SK-N-SH (cell line): ENCODE data around the gene EEA1. TPM values are rescaled to one million over a fixed set of nuclear protein-coding genes. Genes with fewer than 3 reads are reported as not detected.

Source experiments
- CTCF ChIA-PET: fragments of 300-600, 350-600 bp; formaldehyde crosslinking; extraction: SDS; loops from one replicate; lab custom pipeline; 2021; lab: Yijun Ruan, JAX
- POLR2A ChIA-PET: fragments of 350-600 bp; sonication (Branson Sonifier 250); formaldehyde crosslinking; extraction: SDS; loops from one replicate; lab custom pipeline; 2020; ENCODE audit warnings: antibody characterized with exemption, inconsistent platforms; lab: Yijun Ruan, JAX
- DNase-seq: peaks from one replicate; pipeline ENCODE4 v3.0.0; 2012
- H2AFZ ChIP-seq: fragments of 200-600 bp; sonication (generic); 2 replicates; pipeline ENCODE4 v1.8.1; 2016; ENCODE audit warnings: antibody characterized with exemption, mild to moderate bottlenecking, low read depth
- H3F3A ChIP-seq: fragments of 200-600 bp; sonication (generic); replicated peaks from 2 replicates; pipeline ENCODE3; 2016; ENCODE audit warnings: antibody characterized with exemption, mild to moderate bottlenecking; ENCODE audit not compliant: insufficient read depth
- H3K27ac ChIP-seq, 2 experiments: fragments of 200-500 bp in 1 of 2; fragments of 200-600 bp in 1 of 2; sonication (Bioruptor generic) in 1 of 2; sonication (generic), shearing (Covaris generic) in 1 of 2; 2 replicates each; pipeline versions ENCODE4 v1.5.1 to v1.6.1; 2014 to 2016; ENCODE audit warnings: low read depth in 2 of 2, inconsistent platforms in 1 of 2, low read length in 1 of 2, mild to moderate bottlenecking in 1 of 2, mixed read lengths in 1 of 2
- H3K27me3 ChIP-seq: fragments of 200-600 bp; sonication (generic), shearing (Covaris generic); 2 replicates; pipeline ENCODE4 v1.6.1; 2016; ENCODE audit warnings: mixed run types; ENCODE audit not compliant: insufficient read depth
- H3K36me3 ChIP-seq, 2 experiments: fragments of 200-500 bp in 1 of 2; fragments of 200-600 bp in 1 of 2; sonication (Bioruptor generic) in 1 of 2; sonication (generic) in 1 of 2; replicated peaks in 1 of 2; 2 replicates each; pipeline versions ENCODE3 to v1.5.1; 2014 to 2016; ENCODE audit warnings: low read length in 1 of 2, mild to moderate bottlenecking in 1 of 2; ENCODE audit not compliant: insufficient read depth in 2 of 2, control insufficient read depth in 1 of 2
- H3K4me1 ChIP-seq, 2 experiments: fragments of 200-500 bp in 1 of 2; fragments of 200-600 bp in 1 of 2; sonication (Bioruptor generic) in 1 of 2; sonication (generic), shearing (Covaris generic) in 1 of 2; 2 replicates each; pipeline versions ENCODE4 v1.5.1 to v1.6.1; 2014 to 2016; ENCODE audit warnings: low read depth in 1 of 2, low read length in 1 of 2, mixed run types in 1 of 2; ENCODE audit not compliant: insufficient read depth in 2 of 2, control insufficient read depth in 1 of 2
- H3K4me2 ChIP-seq: fragments of 200-600 bp; sonication (generic), shearing (Covaris generic); 2 replicates; pipeline ENCODE4 v1.6.1; 2017; ENCODE audit warnings: mixed run types
- H3K4me3 ChIP-seq, 2 experiments: fragments of 200-500 bp in 1 of 2; fragments of 200-600 bp in 1 of 2; sonication (Bioruptor generic) in 1 of 2; sonication (generic), shearing (Covaris generic) in 1 of 2; 2 replicates each; pipeline versions ENCODE4 v1.5.1 to v1.8.1; 2014 to 2016; ENCODE audit warnings: low read depth in 2 of 2, inconsistent platforms in 1 of 2, low read length in 1 of 2, mild to moderate bottlenecking in 1 of 2, mixed read lengths in 1 of 2, moderate library complexity in 1 of 2
- H3K79me2 ChIP-seq: fragments of 200-600 bp; sonication (generic); 2 replicates; pipeline ENCODE4 v1.8.1; 2017; ENCODE audit warnings: mild to moderate bottlenecking; ENCODE audit not compliant: insufficient read depth
- H3K9ac ChIP-seq: fragments of 200-600 bp; sonication (generic); 2 replicates; pipeline ENCODE4 v1.6.1; 2017; ENCODE audit warnings: mixed run types
- H3K9me2 ChIP-seq: fragments of 200-600 bp; sonication (generic); 2 replicates; pipeline ENCODE4 v1.6.1; 2017; ENCODE audit warnings: mixed run types
- H3K9me3 ChIP-seq: fragments of 200-600 bp; sonication (generic); 2 replicates; pipeline ENCODE4 v1.6.1; 2017; ENCODE audit warnings: mixed run types, mild to moderate bottlenecking, moderate library complexity
- H4K20me1 ChIP-seq: fragments of 200-600 bp; sonication (generic); 2 replicates; pipeline ENCODE4 v1.6.1; 2017; ENCODE audit warnings: mild to moderate bottlenecking, mixed run types; ENCODE audit not compliant: insufficient read depth
- CTCF ChIP-seq: fragments of 200-600 bp; sonication (generic); IDR thresholded peaks from 2 replicates; pipeline ENCODE4 v1.6.1; 2017; ENCODE audit warnings: antibody characterized with exemption, mild to moderate bottlenecking, moderate library complexity
- ELF1 ChIP-seq: IDR thresholded peaks from 2 replicates; pipeline ENCODE4 v1.4.0; 2012
- FOSL2 ChIP-seq: IDR thresholded peaks from 2 replicates; pipeline ENCODE4 v1.4.0; 2012; ENCODE audit warnings: low read depth, mild to moderate bottlenecking, moderate library complexity, borderline replicate concordance
- FOXJ3 ChIP-seq: sonication (generic); formaldehyde crosslinking; IDR thresholded peaks from 2 replicates; pipeline ENCODE4 v1.5.1; 2020; ENCODE audit warnings: mild to moderate bottlenecking, missing genetic modification reagents
- FOXM1 ChIP-seq: IDR thresholded peaks from 2 replicates; pipeline ENCODE4 v1.4.0; 2012; ENCODE audit warnings: low read depth, mild to moderate bottlenecking
- GATA2 ChIP-seq: sonication (generic); formaldehyde crosslinking; IDR thresholded peaks from 2 replicates; pipeline ENCODE4 v1.5.0; 2020; ENCODE audit warnings: mild to moderate bottlenecking, missing genetic modification reagents
- IRF3 ChIP-seq: fragments of 150-350 bp; IDR thresholded peaks from 2 replicates; pipeline ENCODE4 v1.6.1; 2016; ENCODE audit warnings: mild to moderate bottlenecking, low read depth, low read length
- JUND ChIP-seq: IDR thresholded peaks from 2 replicates; pipeline ENCODE4 v1.4.0; 2012
- PBX3 ChIP-seq: IDR thresholded peaks from 2 replicates; pipeline ENCODE4; 2012
- POLR2AphosphoS5 ChIP-seq: IDR thresholded peaks from 2 replicates; pipeline ENCODE4 v1.6.1; 2012; ENCODE audit warnings: low read depth, low read length
- RAD21 ChIP-seq: IDR thresholded peaks from 2 replicates; pipeline ENCODE4 v1.6.1; 2012; ENCODE audit warnings: mild to moderate bottlenecking, low read length
- RFX5 ChIP-seq: IDR thresholded peaks from 2 replicates; pipeline ENCODE4 v1.6.1; 2012; ENCODE audit warnings: mild to moderate bottlenecking, improper control_type of control experiment, low read length
- RXRA ChIP-seq: IDR thresholded peaks from 2 replicates; pipeline ENCODE4 v1.4.0; 2012; ENCODE audit warnings: low read depth, mild to moderate bottlenecking, borderline replicate concordance
- SMC3 ChIP-seq: IDR thresholded peaks from 2 replicates; pipeline ENCODE4 v1.6.1; 2012; ENCODE audit warnings: low read depth, low read length, improper control_type of control experiment
- TAF1 ChIP-seq: IDR thresholded peaks from 2 replicates; pipeline ENCODE4 v1.6.1; 2012; ENCODE audit warnings: low read depth, mild to moderate bottlenecking, low read length, moderate library complexity, borderline replicate concordance
- TEAD4 ChIP-seq: IDR thresholded peaks from 2 replicates; pipeline ENCODE4 v1.4.0; 2012; ENCODE audit warnings: mild to moderate bottlenecking, borderline replicate concordance; ENCODE audit not compliant: insufficient read depth
- USF1 ChIP-seq: IDR thresholded peaks from 2 replicates; pipeline ENCODE4 v1.4.0; 2012; ENCODE audit warnings: low read depth, borderline replicate concordance
- USF2 ChIP-seq: fragments of 150-350 bp; IDR thresholded peaks from 2 replicates; pipeline ENCODE4 v1.6.1; 2017; ENCODE audit warnings: antibody characterized with exemption, low read length, low read depth, borderline replicate concordance
- ZBTB33 ChIP-seq: IDR thresholded peaks from 2 replicates; pipeline ENCODE4 v1.4.0; 2012; ENCODE audit warnings: low read depth, borderline replicate concordance
- WGBS: methylation state at CpG from one replicate; pipeline ENCODE4 v1.1.6; 2017; ENCODE audit warnings: low lambda C conversion rate; 5-methylcytosine and 5-hydroxymethylcytosine counted together
- polyA plus RNA-seq, 3 experiments: library from polyadenylated mRNA; depleted of rRNA; stranded (reverse); fragments of >200 nt; gene quantifications; 2 replicates each; pipeline ENCODE4 v1.2.3, GENCODE V29; 2012

Gene EEA1
- polyA plus RNA-seq, 1 of the 3 experiments (the other 2 are of a cell fraction): 1.5 TPM

- no peak overlapping the region for H2AFZ ChIP-seq
- no peaks in the 10 kb centered on the region for H3K9me2 ChIP-seq
- no peaks in the 10 kb centered on the region for H3K27me3 ChIP-seq
- no peak for DNase-seq
- POLR2A ChIA-PET: no interaction called here
- H3K9me3 ChIP-seq: peaks cover 5% of the 10 kb centered on the region; the same call in 1 of the 2 replicates
- 82% methylated on average over 7 of the region's 7 CpGs for WGBS
- H3K27ac ChIP-seq: no peak overlapping the region
- no peak for TF ChIP-seq ELF1
- no peak for TF ChIP-seq RFX5
- TF ChIP-seq USF2: no peak
- TF ChIP-seq, all 33 proteins: peak for 0
- no peak overlapping the region for H3K9ac ChIP-seq
- H3K4me1 ChIP-seq: peaks cover 0 to 5% of the 10 kb centered on the region in 2 experiments; a peak in 1 of 4 replicates
- H3K4me2 ChIP-seq: no peak overlapping the region
- CTCF ChIA-PET: no interaction called here
- H3K79me2 ChIP-seq: no peaks in the 10 kb centered on the region
- peaks cover 28 to 73% of the 10 kb centered on the region in 2 experiments for H3K36me3 ChIP-seq
- H3F3A ChIP-seq: no peaks in the 10 kb centered on the region
- no peak overlapping the region for H3K4me3 ChIP-seq
- H4K20me1 ChIP-seq: no peaks in the 10 kb centered on the region
These were observed 69.3 kb downstream of the EEA1 start for GRCh38 chr12:92859650-92860386.

- Histone ChIP-seq H3K36me3 (peaks cover 20 to 61% of the 10 kb centered on the region in 2 experiments), H3K9ac (no peak overlapping the region), H3K79me2 (no peaks in the 10 kb centered on the region), H3K4me2 (no peak overlapping the region), H3K27me3 (no peaks in the 10 kb centered on the region), H3K9me3 (peaks cover 5% of the 10 kb centered on the region; the same call in 1 of the 2 replicates), H3K4me1 (peaks cover 0 to 5% of the 10 kb centered on the region in 2 experiments; a peak in 1 of 4 replicates), H3K4me3 (no peak overlapping the region), H2AFZ (no peak overlapping the region), H3K9me2 (no peaks in the 10 kb centered on the region), H3K27ac (no peak overlapping the region), H4K20me1 (no peaks in the 10 kb centered on the region), H3F3A (no peaks in the 10 kb centered on the region)
- TF ChIP-seq SMC3 (no peak), FOXJ3 (CRISPR knock-in tag) (no peak), PBX3 (no peak), ZBTB33 (no peak), USF1 (no peak), TEAD4 (no peak), TAF1 (no peak), RXRA (no peak), RAD21 (no peak), IRF3 (no peak), POLR2AphosphoS5 (no peak), CTCF (no peak), GATA2 (CRISPR knock-in tag) (no peak), JUND (no peak), FOSL2 (no peak), FOXM1 (no peak)
- WGBS: 97% methylated on average over 8 of the region's 8 CpGs
- DNase-seq: no peak
- CTCF ChIA-PET: interaction anchor here (0.9 kb wide), 1 partner anchor 23 kb away, joined by 3 read pairs; no protein-coding TSS in a partner anchor
- POLR2A ChIA-PET: no interaction called here
These were observed 71.3 kb downstream of the EEA1 start for GRCh38 chr12:92857818-92858217.
